PC-3 (cell line): ENCODE data around the gene CTNNA3.

ENCODE experiments used
- EZH2 ChIP-seq: fragments of 300-600 bp; sonication (generic); IDR thresholded peaks from one replicate; pipeline ENCODE4 v1.6.1; 2017; ENCODE audit warnings: antibody characterized with exemption, mild to moderate bottlenecking, low read length; ENCODE audit not compliant: unreplicated experiment
- EZH2phosphoT487 ChIP-seq: fragments of 300-600 bp; sonication (generic); IDR thresholded peaks from 2 replicates; pipeline ENCODE4 v1.6.1; 2018; ENCODE audit warnings: mild to moderate bottlenecking, antibody characterized with exemption, low read length, borderline replicate concordance
- TF ChIP-seq, protein P1 (sequence below): fragments of 300-600 bp; sonication (generic); conservative IDR thresholded peaks from 2 replicates; pipeline ENCODE4 v1.5.1; 2017; ENCODE audit warnings: antibody characterized with exemption, low read depth, mild to moderate bottlenecking, low read length

- TF ChIP-seq, protein P1, sequence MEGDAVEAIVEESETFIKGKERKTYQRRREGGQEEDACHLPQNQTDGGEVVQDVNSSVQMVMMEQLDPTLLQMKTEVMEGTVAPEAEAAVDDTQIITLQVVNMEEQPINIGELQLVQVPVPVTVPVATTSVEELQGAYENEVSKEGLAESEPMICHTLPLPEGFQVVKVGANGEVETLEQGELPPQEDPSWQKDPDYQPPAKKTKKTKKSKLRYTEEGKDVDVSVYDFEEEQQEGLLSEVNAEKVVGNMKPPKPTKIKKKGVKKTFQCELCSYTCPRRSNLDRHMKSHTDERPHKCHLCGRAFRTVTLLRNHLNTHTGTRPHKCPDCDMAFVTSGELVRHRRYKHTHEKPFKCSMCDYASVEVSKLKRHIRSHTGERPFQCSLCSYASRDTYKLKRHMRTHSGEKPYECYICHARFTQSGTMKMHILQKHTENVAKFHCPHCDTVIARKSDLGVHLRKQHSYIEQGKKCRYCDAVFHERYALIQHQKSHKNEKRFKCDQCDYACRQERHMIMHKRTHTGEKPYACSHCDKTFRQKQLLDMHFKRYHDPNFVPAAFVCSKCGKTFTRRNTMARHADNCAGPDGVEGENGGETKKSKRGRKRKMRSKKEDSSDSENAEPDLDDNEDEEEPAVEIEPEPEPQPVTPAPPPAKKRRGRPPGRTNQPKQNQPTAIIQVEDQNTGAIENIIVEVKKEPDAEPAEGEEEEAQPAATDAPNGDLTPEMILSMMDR, result no peak
- TF ChIP-seq EZH2 (no peak), EZH2phosphoT487 (no peak)
These were observed 1503.7 kb downstream of the CTNNA3 start for GRCh38 chr10:66192162-66192831.
